Stimulated activated CD4-positive, alpha-beta T cell treated with anti-CD3 and anti-CD28 coated beads, Interleukin-1b, Interleukin-23, amount 100 ng/mL, for 24 hours (primary cell): ENCODE results near the gene RECQL.
"Not testable (repeated sequence)": the region's sequence is repeated elsewhere in the genome, so short reads cannot be mapped to it uniquely, and the experiment has no call there.

Source experiments
- DNase-seq, 4 experiments: peaks; one replicate each; pipeline ENCODE4 v3.0.0-alpha.2; 2020; ENCODE audit warnings: low read depth in 4 of 4, low spot score in 1 of 4

Gene RECQL

GRCh38 chr12:21502872-21503271 lies 1.4 kb upstream of the RECQL start:
- no peak for DNase-seq

GRCh38 chr12:21502164-21502496 lies 695 bp upstream of the RECQL start:
- DNase-seq: peak in 1 of 4 experiments; percentile 7

- DNase-seq: no peak
These were observed 613 bp downstream of the RECQL start for GRCh38 chr12:21500786-21501257.

- no peak for DNase-seq
These were observed 1.7 kb downstream of the RECQL start for GRCh38 chr12:21499765-21500164.

- DNase-seq: no peak
These were observed 15.4 kb downstream of the RECQL start for GRCh38 chr12:21485998-21486397.

GRCh38 chr12:21483531-21483930 lies 17.9 kb downstream of the RECQL start:
- no peak for DNase-seq

- DNase-seq: no peak
These were observed 22.5 kb downstream of the RECQL start for GRCh38 chr12:21478756-21479455.

- no peak for DNase-seq
These were observed 24.5 kb downstream of the RECQL start for GRCh38 chr12:21476949-21477348.

- DNase-seq: no peak
These were observed 25.9 kb downstream of the RECQL start for GRCh38 chr12:21475552-21475951.

- no peak for DNase-seq
These were observed 29.1 kb downstream of the RECQL start for GRCh38 chr12:21472197-21472823.

GRCh38 chr12:21471294-21471693 lies 30.1 kb downstream of the RECQL start:
- no peak for DNase-seq

- DNase-seq: not testable (repeated sequence)
These were observed 34.1 kb downstream of the RECQL start for GRCh38 chr12:21467334-21467733.

GRCh38 chr12:21459474-21459873 lies 42.0 kb downstream of the RECQL start:
- DNase-seq: no peak

- DNase-seq: peak in 1 of 4 experiments; percentile 9
These were observed 45.1 kb downstream of the RECQL start for GRCh38 chr12:21456291-21456780.

- no peak for DNase-seq
These were observed 48.1 kb downstream of the RECQL start for GRCh38 chr12:21453312-21453852.

GRCh38 chr12:21451529-21451928 lies 49.9 kb downstream of the RECQL start:
- no peak for DNase-seq

- DNase-seq: no peak
These were observed 57.0 kb downstream of the RECQL start for GRCh38 chr12:21444193-21445146.

GRCh38 chr12:21439347-21439746 lies 62.1 kb downstream of the RECQL start:
- no peak for DNase-seq

GRCh38 chr12:21438643-21439042 lies 62.8 kb downstream of the RECQL start:
- DNase-seq: no peak

- DNase-seq: no peak
These were observed 66.7 kb downstream of the RECQL start for GRCh38 chr12:21434699-21435098.

GRCh38 chr12:21433525-21433924 lies 67.9 kb downstream of the RECQL start:
- no peak for DNase-seq
